HG03139 (cell line): ENCODE data around the gene ST3GAL6.

Experiments used
- ATAC-seq: cut with Tn5 transposase; IDR thresholded peaks from one replicate; pipeline ENCODE4 v1.9.1; 2021; ENCODE audit not compliant: unreplicated experiment

ST3GAL6 gene

GRCh38 chr3:98775459-98776139 is 12.5 kb downstream of the ST3GAL6 start:
- no peak for ATAC-seq

GRCh38 chr3:98776140-98776493 is 13.0 kb downstream of the ST3GAL6 start:
- no peak for ATAC-seq

DNA sequence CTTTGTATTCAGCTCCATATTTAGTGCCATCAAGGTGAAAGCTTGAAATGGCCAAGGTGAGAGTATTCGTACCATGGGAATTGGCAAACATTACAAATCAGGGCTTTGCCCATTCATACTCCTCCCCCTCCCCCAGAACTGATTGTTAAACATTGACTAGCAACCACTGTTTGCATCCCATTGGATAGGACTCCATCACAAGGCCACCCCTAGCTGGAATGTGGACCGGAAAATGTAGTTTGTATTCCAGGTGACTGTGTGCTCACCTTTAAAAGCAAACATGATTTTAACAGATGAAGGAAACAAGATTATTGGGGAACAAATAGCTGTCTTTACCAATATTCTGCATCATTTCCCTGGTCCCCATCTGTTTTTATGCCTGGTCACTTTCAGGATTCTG is 14.1 kb downstream of the ST3GAL6 start:
- no peak for ATAC-seq

GRCh38 chr3:98777801-98778220 is 14.7 kb downstream of the ST3GAL6 start:
- no peak for ATAC-seq

- ATAC-seq, result no peak
These were observed 15.2 kb downstream of the ST3GAL6 start for GRCh38 chr3:98778383-98778782.

DNA sequence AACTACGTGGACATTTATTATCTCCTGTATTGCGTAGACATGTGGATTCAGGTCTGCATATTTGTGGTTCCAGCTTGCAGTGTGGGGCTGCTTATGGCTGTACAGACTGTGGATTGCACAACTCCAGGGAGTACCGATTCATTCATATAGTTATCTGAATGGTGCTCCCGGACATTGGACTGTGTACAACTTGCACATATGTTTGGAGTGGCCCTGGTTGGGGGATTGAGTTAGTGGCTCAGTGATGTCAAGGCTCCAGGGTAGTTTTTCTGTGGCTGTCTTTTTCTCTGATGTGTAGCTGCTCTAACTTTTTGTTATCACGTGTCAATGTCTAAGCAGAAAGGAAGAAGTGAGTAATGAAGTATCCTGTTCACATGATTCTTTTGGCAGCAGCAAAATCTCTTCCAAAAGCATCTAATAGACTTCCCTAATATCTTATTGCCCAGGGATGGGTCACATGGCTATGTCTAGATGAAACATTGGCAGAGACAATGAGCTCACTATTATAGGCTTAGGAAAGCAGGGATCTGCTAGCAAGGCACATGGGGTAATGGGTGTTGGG is 15.8 kb downstream of the ST3GAL6 start:
- no peak for ATAC-seq

GRCh38 chr3:98779541-98780335 is 16.6 kb downstream of the ST3GAL6 start:
- ATAC-seq, result no peak

DNA sequence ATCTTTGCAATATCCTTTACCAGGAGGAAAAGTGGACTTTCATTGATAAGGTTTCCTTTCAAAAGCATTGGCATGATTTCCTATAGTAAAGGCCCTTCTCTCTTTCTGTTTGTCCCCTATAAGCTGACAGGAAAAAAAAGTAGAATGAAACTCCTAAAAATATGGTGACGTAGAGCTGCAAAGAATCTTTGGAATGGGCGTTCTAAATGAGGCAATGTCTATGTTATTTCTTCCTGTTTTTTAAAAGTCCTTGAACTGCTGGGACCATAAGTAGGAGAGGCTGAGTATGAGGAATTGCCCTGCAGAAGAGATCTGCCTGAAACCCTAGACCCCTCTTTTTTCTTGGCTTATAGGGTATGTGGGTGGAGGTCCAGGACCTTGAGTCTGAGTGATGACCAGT is 17.2 kb downstream of the ST3GAL6 start:
- no peak for ATAC-seq

DNA sequence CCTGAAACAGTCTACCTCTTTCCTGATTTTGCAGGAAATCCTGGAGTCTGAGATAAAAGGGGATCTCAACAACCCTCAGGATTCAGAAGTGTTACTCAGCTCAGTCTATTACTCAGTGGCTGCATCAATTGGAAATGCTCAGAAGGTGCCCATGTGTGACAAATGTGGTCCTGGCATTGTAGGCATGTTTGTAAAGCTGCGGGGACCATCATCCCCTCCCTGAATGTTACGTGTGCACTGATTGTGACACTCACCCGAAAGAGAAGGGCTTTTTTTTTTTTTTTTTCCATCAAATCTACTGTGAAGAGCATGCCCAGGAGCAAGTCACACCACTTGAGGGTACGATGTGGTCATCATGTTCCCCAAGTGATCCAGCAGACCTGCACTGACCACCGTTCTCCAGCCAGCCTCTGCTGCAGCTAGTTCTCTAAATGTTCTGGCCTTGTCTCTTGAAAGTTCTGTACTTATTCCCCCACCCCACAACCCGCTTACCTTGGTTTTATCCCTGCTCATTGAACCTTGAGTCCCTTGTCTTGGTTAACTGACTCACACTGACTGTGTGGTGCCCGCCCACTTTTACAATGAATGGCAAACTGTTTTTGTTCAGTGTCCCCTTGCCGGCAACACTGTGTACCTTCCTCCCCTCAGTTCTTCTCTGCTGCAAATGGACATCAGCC is 19.8 kb downstream of the ST3GAL6 start:
- no peak for ATAC-seq

- ATAC-seq, result no peak
These were observed 20.9 kb downstream of the ST3GAL6 start for GRCh38 chr3:98784042-98784441.

- ATAC-seq, result no peak
These were observed 21.8 kb downstream of the ST3GAL6 start for GRCh38 chr3:98784666-98785600.

DNA sequence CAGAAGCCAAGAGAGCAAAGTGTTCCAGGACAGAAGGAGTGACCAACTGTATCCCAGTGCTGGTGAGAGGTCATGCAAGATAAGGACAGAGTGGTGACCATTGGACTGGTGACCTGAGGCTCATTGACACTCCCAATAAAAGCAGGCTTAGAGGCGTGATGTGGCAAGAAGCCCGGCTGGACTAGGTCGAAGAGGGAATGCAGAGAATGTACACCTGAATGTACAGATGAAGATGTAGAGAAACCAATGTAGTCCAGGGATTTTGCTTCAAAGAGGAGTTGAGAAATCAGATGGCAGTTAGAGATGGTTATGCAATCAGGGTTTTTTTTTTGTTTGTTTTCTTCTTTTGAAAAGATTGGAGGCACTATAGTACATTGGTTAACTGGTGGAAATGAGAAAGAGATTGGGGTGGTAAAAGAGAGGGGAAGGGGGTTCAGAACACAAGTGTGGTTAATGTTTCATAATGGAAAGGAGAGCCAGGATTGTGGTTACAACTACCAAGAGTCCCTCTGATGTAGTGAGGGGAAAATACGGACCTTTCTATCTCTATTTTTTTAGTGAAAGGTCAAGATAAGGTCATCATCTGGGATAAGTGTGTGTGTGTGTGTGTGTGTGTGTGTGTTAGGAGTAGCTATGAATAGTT is 23.3 kb downstream of the ST3GAL6 start:
- ATAC-seq, result no peak

- no peak for ATAC-seq
These were observed 24.0 kb downstream of the ST3GAL6 start for GRCh38 chr3:98787181-98787580.

- ATAC-seq, result no peak
These were observed 25.5 kb downstream of the ST3GAL6 start for GRCh38 chr3:98788651-98789050.

- no peak for ATAC-seq
These were observed 28.5 kb downstream of the ST3GAL6 start for GRCh38 chr3:98791341-98792325.

DNA sequence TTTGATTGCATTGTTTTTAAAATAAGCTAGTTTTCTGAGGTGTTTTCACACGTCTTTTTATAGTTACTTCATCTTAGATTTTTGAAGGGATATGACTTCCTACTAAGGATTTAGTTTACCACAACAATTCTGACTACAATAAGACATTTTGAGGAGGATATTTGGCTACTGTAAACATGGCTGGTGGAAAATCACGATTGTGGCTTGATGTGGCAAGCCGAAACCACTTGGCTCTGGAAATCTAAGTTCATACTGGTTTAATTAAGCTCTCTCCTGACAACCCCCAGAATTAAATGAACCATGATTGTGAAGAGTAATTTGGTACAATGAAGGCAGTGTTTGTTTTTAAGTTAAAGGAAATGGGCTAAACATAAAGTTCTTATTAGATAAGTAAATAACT is 30.8 kb downstream of the ST3GAL6 start:
- ATAC-seq, result no peak

GRCh38 chr3:98796334-98796733 is 33.2 kb downstream of the ST3GAL6 start:
- ATAC-seq, result no peak

- no peak for ATAC-seq
These were observed 34.8 kb downstream of the ST3GAL6 start for GRCh38 chr3:98797905-98798304.

DNA sequence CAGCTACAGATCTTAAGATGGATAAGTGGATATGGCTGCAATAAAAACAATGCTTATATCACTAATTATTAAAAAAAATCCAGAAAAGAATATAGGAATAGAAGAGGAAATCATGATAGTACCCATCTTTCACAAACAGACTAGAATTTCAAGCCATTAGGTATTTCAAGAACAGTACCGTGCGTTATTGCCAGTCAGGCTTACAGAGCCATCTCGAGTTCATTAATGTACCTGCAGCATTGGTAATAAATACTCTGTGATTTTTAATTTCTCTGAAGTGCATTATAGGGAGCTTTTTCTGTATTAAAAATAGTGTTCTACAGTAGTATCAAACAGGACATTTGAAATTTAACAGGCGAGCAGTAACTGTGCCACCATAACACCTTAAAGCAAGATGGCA is 35.7 kb downstream of the ST3GAL6 start:
- no peak for ATAC-seq
